ENCODE measurements around the gene GDI1. TPM values are rescaled to one million over a fixed set of nuclear protein-coding genes. Genes with fewer than 3 reads are reported as not detected.

GDI1 gene
- total RNA-seq, 1 donor from 2014 or later, result 108 TPM

DNA sequence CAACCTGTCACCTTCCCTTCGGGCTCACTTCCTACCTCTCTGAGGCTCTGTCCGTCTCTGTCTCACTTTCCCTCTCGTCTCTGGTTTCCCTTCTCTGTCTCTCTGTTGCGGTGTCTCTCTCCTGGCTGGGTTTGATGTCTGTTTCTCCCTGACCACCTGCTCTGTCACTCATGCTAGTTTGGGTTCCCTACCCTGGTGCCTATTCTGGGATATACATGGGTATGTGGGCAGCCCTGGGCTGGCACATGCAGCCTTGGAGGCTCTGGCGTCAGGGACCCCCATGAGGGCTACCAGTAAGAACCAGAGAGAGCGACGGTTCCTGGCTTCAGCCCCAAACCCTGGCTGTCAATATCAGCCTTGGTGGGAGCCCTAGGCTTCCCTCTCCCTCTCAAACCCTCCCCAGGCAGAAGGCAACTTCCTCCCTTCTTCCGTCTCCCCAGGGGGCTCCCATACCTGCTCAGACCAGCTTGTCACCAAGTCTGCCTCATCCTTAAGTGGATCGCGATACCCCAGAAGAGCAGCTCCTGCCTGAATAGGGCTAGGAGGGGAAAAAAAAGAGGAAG, 28.2 kb upstream of the GDI1 start:
- Histone ChIP-seq H3K4me1 (peaks cover 7% of the 10 kb centered on the region), H3K9me3 (no peaks in the 10 kb centered on the region), H3K4me3 (peak overlapping the region; percentile 50), H3K27ac (peak overlapping the region; percentile 76), H3K36me3 (peaks cover 3% of the 10 kb centered on the region), H3K27me3 (no peaks in the 10 kb centered on the region)
- intact Hi-C loops (cut with DNase I), result no loop called here
- TF ChIP-seq, protein P1, sequence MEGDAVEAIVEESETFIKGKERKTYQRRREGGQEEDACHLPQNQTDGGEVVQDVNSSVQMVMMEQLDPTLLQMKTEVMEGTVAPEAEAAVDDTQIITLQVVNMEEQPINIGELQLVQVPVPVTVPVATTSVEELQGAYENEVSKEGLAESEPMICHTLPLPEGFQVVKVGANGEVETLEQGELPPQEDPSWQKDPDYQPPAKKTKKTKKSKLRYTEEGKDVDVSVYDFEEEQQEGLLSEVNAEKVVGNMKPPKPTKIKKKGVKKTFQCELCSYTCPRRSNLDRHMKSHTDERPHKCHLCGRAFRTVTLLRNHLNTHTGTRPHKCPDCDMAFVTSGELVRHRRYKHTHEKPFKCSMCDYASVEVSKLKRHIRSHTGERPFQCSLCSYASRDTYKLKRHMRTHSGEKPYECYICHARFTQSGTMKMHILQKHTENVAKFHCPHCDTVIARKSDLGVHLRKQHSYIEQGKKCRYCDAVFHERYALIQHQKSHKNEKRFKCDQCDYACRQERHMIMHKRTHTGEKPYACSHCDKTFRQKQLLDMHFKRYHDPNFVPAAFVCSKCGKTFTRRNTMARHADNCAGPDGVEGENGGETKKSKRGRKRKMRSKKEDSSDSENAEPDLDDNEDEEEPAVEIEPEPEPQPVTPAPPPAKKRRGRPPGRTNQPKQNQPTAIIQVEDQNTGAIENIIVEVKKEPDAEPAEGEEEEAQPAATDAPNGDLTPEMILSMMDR (IDR thresholded peaks at IDR 0.05), result no peak
- no peak for ATAC-seq
- no peak for DNase-seq

DNA sequence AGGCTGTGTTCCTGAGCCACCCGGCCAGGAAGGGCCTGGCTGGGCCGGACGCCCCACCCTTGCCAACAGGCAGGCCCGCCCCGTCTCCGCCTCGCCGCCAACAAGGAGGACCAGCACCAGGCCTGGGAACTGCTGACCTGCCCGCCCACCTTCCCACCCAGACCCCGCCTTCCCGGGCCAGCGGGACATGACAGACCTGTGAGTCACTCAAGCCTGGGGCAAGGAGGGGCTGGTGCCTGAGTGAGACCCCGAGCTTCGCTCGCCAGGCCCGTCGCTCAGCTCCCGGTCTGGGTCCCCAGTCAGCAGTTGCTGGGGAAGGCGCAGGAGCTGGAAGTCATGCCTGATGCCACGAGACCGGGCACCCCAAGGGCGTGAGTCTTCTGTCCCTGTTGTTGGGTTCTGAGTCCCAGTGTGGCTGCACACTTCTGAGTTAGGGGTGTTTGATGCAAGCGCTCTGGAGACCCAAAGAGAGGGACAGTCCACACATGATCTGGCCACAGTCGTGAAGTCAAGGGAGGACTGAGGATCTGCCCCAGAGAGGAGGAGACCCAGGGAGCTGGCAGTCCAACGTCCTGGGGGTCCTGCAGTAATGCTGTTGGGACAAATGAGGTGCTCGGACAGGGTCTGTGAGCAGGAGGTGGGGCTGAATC, 27.6 kb upstream of the GDI1 start, which contains the start of gene DNASE1L1:
Gene DNASE1L1 (minus strand): TSS at position 33 of the 650 bp plus-strand sequence. CDS start 3,686 bp downstream, outside the sequence.
- ATAC-seq (peak; percentile 86), DNase-seq (peak; percentile 92)
- Histone ChIP-seq H3K9me3 (no peaks in the 10 kb centered on the region), H3K27me3 (no peaks in the 10 kb centered on the region), H3K27ac (peak within 1 kb of the TSS; percentile 76), H3K4me1 (peaks cover 7% of the 10 kb centered on the region), H3K36me3 (peaks cover 6% of the 10 kb centered on the region), H3K4me3 (peak within 1 kb of the TSS; percentile 50)
- intact Hi-C loops (cut with DNase I), result no loop called here
- TF ChIP-seq, protein P1 (IDR thresholded peaks at IDR 0.05), result no peak

DNA sequence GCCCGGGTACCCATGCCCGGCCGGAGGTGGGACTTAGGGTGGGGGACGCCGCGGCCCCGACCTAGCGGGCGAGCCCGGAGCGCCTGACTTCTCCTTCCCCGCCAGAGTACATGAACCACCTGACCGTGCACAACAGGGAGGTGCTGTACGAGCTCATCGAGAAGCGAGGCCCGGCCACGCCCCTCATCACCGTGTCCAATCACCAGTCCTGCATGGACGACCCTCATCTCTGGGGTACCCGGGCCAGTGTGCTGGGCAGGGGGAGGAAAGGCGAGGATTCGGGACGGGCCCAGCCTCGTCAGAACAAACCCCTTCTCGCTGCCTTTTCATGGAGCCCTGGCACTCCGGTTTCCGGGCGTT, 25.0 kb upstream of the GDI1 start:
- DNase-seq (peak; percentile 88), ATAC-seq (peak; percentile 77)
- intact Hi-C loops (cut with DNase I), result no loop called here
- Histone ChIP-seq H3K4me3 (peak overlapping the region; percentile 71), H3K4me1 (peaks cover 7% of the 10 kb centered on the region), H3K36me3 (peaks cover 6% of the 10 kb centered on the region), H3K27me3 (no peaks in the 10 kb centered on the region), H3K27ac (peak overlapping the region; percentile 92), H3K9me3 (no peaks in the 10 kb centered on the region)
- TF ChIP-seq, protein P1 (IDR thresholded peaks at IDR 0.05), result no peak

DNA sequence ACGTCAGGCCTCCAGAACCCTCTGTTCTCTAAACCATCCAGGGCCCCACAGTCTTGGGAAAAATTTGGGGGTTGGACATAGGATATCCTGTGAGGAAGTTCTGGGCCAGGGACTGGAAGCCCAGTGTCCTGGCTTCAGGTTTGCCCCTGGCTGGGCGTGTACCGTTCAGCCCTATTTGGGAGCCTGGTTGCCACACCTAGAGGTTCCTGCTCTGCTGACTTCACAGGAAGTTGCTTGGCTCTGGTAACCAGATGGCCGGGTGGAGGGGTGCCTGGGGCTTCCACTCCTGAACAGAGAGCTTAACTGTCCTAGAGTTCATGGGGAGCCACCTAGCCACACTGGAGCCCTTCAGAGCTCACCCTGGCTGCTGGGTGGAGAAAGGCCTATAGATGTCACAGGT, 24.5 kb upstream of the GDI1 start:
- Histone ChIP-seq H3K4me3 (peak overlapping the region; percentile 71), H3K27me3 (no peaks in the 10 kb centered on the region), H3K27ac (peak overlapping the region; percentile 92), H3K9me3 (no peaks in the 10 kb centered on the region), H3K36me3 (peaks cover 6% of the 10 kb centered on the region), H3K4me1 (peaks cover 7% of the 10 kb centered on the region)
- intact Hi-C loops (cut with DNase I), result no loop called here
- TF ChIP-seq, protein P1 (IDR thresholded peaks at IDR 0.05), result no peak
- ATAC-seq (peak; percentile 21), DNase-seq (no peak)

DNA sequence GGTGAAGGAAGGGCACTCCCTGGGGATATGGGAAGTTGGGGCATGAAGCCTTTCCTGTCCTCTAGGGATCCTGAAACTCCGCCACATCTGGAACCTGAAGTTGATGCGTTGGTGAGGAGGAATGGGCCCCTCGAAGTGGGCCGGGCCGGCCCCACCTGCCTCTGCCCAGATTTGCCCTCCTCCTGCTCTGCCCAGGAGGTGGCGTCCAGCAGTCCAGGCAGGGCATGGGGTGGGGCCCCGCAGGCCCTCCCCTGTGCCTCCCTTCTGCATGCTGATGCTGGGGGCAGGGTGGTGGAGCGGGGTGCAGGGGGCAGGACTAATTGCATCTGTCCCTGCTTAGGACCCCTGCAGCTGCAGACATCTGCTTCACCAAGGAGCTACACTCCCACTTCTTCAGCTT, 23.8 kb upstream of the GDI1 start:
- DNase-seq (no peak), ATAC-seq (no peak)
- Histone ChIP-seq H3K36me3 (peaks cover 6% of the 10 kb centered on the region), H3K27ac (no peak overlapping the region), H3K4me3 (no peak overlapping the region), H3K27me3 (no peaks in the 10 kb centered on the region), H3K9me3 (no peaks in the 10 kb centered on the region), H3K4me1 (peaks cover 7% of the 10 kb centered on the region)
- TF ChIP-seq, protein P1 (IDR thresholded peaks at IDR 0.05), result no peak
- intact Hi-C loops (cut with DNase I), result no loop called here
